HG03460 (cell line): ENCODE data around the gene FAM169A.
"Not testable (repeated sequence)": the region's sequence is repeated elsewhere in the genome, so short reads cannot be mapped to it uniquely, and the experiment has no call there.

Experiments used
- ATAC-seq: cut with Tn5 transposase; IDR thresholded peaks from one replicate; pipeline ENCODE4 v1.9.1; 2021; ENCODE audit not compliant: unreplicated experiment

FAM169A gene

DNA sequence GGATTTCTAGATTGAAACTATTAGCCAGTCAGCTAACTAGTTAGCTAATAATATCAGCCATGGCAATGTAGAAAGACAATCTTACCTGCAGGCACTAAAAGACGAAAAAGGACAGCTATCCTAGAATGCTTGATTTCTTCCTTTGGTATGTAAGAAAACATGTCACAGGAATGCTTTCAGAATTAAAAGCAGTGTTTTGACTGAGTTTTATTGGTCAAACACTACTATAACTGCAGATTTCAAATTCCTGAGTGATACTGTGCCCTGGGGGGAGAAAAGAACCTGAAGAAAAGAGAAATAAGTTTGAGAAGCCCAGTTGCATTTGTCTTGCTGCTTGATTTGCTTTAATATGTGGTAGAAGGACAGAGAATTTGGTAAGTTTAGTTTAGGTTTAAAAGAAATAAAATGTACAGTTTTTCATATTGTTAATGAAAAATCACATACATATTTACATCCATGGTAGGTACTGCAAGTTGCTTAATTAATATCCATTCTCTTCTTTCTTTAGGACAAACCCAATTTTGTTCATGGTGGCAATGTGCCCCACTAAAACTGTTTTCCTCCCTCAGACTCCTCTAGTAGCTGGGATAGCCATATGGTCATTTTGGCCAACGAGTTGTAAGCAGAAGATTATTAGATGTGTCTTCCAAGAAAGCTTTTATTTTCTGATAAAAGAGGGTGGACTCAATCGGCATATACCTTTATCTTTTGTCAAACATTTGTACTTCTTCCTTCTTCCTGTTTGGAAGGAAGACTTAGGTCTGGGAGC, 4.3 kb upstream of the FAM169A start:
- ATAC-seq, result no peak

DNA sequence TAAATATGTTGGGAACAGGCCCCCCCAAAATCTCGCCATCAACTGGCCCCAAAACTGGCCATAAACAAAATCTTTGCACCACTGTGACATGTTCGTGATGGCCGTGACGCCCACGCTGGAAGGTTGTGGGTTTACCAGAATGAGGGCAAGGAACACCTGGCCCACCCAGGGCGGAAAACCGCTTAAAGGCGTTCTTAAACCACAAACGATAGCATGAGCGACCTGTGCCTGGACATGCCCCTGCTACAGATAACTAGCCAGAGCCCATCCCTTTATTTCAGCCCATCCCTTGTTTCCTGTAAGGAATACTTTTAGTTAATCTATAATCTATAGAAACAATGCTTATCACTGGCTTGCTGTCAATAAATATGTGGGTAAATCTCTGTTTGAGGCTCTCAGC, 3.2 kb upstream of the FAM169A start:
- not testable (repeated sequence) for ATAC-seq

DNA sequence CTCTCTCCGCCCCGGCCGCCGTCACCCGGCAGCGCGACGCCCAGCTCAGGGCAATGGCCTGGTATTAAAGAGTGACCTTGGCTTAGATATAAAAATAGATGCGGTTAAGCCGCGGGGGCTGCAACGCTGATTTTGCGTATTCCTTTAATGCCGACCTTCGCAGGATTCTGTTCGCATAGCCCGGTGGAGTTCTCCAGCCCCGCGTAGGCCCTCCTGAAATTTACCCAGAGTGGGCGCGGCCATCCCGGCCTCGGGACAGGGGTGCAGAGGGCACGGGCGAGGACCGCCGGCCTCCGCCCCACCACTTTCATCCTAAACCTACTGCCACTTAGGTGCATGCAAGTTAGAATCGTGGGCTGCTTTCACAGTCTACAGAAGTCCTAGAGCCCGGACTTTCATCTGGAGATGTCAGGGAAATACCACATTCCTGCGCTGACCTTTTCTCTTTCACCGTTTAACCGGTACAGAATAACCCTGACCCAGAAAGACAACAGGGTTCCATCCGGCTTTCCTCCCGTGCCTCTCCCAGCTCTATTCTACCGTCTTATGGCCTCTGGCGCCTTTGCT, 492 bp upstream of the FAM169A start:
- no peak for ATAC-seq

DNA sequence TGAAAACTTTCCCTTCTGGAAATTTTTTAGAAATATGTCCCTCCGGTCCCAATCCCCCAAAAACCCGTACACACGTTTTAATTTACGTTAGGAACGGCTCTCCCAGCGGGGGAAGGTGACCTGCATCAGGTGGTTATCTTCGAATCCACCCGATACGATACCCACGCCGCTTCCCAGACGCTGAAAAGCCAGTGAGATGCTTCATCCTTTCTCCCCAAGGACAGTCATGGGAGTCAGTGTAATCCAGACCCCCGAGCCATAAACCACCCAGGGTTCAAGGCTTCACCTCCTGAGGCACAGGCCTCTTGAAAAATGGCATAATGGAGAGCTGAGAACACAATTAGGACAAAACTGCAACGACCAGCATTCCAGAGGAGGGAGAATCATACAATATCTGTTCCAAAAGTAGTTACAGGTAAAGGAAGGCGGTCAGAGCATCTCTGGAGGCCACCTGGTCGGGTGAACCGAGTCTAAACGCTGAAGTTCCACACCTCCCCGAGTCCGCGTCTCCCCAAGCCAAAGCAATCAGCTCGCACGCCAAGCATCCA, 857 bp downstream of the FAM169A start:
- no peak for ATAC-seq

- ATAC-seq, result no peak
These were observed 1.4 kb downstream of the FAM169A start for GRCh38 chr5:74864823-74865222.

DNA sequence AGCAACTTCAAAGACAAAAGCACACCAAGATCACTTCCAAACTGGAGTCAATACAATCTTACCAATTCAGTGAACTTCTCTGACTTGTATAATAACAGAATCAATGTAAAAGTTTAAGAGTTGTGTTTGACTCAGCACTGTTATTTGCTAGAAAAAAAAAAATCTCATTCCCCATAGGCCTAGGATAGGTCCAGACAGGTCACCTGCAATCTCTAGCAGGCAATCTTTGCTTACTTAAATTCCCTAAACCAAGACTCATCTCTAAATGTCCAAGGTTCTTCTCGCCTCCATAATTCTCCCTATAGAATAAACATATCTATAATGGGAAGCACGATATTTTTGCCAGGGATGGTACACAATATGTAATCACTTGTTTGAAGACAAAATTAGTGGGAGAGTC, 2.5 kb downstream of the FAM169A start:
- no peak for ATAC-seq

DNA sequence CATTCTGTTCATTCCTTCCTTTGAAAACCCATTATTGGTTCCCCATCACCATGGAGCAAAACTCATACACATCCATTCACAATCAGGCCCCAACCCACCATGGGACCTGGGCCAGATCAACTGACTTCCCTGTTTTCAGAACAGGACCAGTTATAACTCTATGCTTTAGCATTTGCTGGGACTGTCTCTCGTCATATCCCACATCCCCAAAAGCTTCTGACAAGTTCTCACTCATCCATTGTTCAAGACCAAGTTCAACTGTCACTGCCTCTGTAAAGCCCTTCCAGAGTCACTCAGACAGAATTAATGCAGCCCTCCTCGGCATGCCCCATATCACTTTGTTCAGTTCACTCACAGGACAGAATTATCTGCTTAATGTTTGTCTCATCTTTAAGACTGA, 4.0 kb downstream of the FAM169A start:
- ATAC-seq, result no peak

DNA sequence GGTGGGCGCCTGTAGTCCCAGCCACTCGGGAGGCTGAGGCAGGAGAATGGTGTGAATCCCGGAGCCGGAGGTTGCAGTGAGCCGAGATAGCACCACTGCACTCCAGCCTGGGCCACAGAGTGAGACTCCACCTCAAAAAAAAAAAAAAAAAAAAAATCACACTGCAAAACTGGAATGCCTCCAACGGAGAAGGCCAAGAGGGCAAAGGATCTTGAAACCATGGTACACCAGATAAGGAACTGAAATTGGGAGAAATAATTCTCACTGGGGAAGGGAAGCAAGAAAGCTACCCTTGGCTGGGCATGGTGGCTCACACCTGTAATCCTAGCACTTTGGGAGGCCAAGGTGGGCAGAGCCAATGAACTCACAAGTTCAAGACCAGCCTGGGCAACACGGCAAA, 9.2 kb downstream of the FAM169A start:
- ATAC-seq, result not testable (repeated sequence)

GRCh38 chr5:74853256-74853655, 12.9 kb downstream of the FAM169A start:
- no peak for ATAC-seq

GRCh38 chr5:74851684-74852353, 14.4 kb downstream of the FAM169A start:
- ATAC-seq, result no peak

- ATAC-seq, result no peak
These were observed 15.3 kb downstream of the FAM169A start for GRCh38 chr5:74850789-74851425.

GRCh38 chr5:74850030-74850429, 16.2 kb downstream of the FAM169A start:
- no peak for ATAC-seq

GRCh38 chr5:74848553-74849025, 17.6 kb downstream of the FAM169A start:
- ATAC-seq, result no peak

DNA sequence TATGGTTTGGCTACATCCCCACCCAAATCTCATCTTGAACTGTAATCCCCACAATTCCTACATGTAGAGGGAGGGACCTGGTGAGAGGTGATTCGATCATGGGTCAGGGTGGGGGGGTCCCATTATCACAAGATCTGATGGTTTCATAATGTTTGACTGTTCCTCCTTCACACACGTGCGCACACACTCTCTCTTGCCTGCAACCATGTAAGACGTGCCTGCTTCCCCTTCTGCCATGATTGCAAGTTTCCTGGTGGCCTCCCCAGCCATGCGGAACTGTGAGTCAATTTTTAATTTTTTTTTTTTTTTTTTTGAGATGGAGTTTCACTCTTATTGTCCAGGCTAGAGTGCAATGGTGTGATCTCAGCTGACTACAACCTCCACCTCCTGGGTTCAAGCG, 27.0 kb downstream of the FAM169A start:
- ATAC-seq, result no peak

- no peak for ATAC-seq
These were observed 27.9 kb downstream of the FAM169A start for GRCh38 chr5:74838262-74838661.

GRCh38 chr5:74837115-74837514, 29.1 kb downstream of the FAM169A start:
- no peak for ATAC-seq

DNA sequence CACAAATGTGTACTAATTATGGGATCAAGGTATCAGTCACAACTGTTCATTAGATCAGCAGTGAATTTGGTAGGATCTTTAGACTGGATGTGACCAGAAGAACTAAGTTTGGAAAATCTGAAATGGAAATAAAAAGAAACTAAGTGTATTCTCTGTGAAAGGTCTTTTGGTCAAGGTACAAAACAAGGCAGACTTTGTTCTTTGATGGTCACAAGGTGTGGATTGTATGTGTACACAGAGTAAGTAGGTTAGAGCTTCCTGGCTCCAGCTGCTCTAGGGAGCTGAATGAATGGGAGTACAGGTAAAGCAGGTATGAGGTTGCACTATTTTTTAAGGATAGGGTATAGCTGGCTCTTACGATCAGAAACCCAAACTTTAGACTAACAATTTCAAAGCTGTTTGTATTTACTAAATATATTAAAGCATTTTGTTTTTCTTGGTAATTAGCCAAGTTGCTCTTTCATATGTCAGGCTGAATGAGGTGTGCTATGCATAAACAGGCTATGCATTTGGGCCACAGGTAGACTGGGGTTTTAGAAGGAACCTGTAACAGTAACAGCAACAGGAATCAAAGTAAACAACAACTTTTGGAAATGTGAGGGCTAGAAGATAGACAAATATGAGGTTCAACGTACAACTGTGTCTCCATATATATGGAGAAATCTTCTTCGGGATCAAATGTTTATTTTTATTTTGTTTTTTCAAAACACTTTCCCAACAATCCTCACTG, 32.5 kb downstream of the FAM169A start:
- ATAC-seq, result no peak

DNA sequence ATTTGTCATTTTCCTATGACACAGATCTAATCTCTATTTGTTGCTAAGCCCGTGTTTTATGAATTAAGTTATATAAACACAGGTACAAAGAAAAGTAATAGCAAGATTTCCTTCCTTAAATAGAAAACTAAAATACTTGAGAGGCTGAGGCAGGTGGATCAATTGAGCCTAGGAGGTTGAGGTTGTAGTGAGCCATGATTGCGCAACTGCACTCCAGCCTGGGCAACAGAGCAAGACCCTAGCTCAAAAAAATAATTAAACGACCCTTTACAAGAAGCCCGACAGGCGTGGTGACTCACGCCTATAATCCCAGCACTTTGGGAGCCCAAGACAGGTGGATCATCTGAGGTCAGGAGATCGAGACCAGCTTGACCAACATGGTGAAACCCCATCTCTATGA, 36.8 kb downstream of the FAM169A start:
- no peak for ATAC-seq

DNA sequence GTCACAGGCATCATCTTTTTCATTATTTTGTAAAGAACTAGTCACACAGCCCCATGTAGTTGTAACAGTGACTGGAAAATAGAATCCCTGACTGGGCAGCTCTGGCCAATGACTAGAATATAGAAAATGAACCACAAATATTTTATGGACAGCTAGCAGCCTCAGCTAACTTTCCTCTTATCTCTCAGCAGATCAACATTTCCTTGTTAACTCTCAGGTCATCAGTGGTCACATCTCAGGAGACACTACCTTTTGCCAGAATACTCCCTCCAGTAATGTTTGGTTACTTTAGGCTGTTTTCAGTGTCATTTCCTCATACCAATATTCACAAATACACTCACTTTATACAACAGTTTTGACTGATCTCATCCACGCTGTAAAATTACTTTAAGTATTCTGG, 43.9 kb downstream of the FAM169A start:
- ATAC-seq, result no peak

GRCh38 chr5:74816875-74817274, 49.3 kb downstream of the FAM169A start:
- ATAC-seq, result no peak

GRCh38 chr5:74810915-74811314, 55.3 kb downstream of the FAM169A start:
- no peak for ATAC-seq
